22Rv1 (cell line): ENCODE results near the gene SERAC1.
"Not testable (repeated sequence)": the region's sequence is repeated elsewhere in the genome, so short reads cannot be mapped to it uniquely, and the experiment has no call there.

Source experiments
- H3K27ac ChIP-seq: fragments of 450-650 bp; 2 replicates; pipeline ENCODE4 v1.5.1; 2017
- ZFX ChIP-seq: fragments of 450-650 bp; IDR thresholded peaks from 2 replicates; pipeline ENCODE4 v1.6.1; 2017; ENCODE audit warnings: antibody characterized with exemption, borderline replicate concordance
- TF ChIP-seq, protein P1 (sequence below): fragments of 450-650 bp; IDR thresholded peaks from 2 replicates; pipeline ENCODE4 v1.5.1; 2017; ENCODE audit warnings: mild to moderate bottlenecking

Gene SERAC1

DNA sequence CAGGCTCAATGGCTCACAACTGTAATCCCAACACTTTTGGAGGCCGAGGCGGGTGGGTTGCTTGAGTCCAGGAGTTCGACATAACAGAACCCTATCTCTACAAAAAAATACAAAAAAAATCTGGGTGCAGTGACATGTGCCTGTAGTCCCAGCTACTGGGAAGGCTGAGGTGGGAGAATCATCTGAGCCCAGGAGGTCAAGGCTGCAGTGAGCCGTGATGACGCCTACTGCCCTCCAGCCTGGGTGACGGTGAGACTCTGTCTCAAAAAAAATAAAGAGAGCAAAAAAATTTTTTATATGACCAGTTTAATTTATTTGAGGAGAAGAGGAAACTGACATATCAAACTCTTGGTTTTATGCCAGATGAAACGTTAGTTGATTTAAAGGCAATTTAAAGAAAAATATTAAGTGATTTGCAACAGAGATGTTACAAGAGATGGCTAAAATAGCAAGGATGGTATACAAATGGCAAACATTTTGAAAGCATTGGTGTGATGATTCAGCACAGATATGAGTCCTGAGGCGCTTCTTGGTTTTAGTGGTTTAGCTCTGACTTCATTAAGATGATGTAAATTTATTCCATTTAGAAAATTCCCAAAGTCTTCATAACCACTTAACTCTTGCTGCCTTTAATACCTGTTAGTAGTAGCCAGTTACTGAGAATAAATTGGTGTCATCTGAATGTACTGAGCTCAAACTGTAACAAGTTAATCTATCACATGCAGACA lies 17.8 kb upstream of the SERAC1 start:
- no peak for TF ChIP-seq ZFX
- TF ChIP-seq, protein P1, sequence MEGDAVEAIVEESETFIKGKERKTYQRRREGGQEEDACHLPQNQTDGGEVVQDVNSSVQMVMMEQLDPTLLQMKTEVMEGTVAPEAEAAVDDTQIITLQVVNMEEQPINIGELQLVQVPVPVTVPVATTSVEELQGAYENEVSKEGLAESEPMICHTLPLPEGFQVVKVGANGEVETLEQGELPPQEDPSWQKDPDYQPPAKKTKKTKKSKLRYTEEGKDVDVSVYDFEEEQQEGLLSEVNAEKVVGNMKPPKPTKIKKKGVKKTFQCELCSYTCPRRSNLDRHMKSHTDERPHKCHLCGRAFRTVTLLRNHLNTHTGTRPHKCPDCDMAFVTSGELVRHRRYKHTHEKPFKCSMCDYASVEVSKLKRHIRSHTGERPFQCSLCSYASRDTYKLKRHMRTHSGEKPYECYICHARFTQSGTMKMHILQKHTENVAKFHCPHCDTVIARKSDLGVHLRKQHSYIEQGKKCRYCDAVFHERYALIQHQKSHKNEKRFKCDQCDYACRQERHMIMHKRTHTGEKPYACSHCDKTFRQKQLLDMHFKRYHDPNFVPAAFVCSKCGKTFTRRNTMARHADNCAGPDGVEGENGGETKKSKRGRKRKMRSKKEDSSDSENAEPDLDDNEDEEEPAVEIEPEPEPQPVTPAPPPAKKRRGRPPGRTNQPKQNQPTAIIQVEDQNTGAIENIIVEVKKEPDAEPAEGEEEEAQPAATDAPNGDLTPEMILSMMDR: no peak

DNA sequence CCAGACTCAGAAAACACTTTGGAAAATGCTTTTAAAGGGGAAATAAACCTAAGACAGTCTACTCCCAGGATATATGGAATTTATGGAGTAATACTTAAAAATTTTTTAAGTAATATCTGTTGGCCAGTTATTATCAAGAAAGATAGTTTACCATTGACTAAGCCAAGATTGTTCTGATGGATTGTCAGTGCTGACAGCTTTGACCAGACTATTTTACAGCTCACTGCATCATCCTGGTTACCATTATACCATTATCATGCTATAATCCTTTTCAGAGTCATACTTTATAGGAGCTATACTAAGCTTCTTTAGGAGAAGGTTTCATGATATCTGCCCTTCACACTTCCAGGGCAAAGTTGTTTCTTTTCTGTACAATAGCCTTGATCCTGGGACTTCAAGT lies 16.5 kb upstream of the SERAC1 start:
- no peak overlapping the region for H3K27ac ChIP-seq
- no peak for TF ChIP-seq ZFX
- TF ChIP-seq, protein P1: no peak

More for the DNA sequence above, 17.8 kb upstream of the SERAC1 start:
- H3K27ac ChIP-seq: no peak overlapping the region

DNA sequence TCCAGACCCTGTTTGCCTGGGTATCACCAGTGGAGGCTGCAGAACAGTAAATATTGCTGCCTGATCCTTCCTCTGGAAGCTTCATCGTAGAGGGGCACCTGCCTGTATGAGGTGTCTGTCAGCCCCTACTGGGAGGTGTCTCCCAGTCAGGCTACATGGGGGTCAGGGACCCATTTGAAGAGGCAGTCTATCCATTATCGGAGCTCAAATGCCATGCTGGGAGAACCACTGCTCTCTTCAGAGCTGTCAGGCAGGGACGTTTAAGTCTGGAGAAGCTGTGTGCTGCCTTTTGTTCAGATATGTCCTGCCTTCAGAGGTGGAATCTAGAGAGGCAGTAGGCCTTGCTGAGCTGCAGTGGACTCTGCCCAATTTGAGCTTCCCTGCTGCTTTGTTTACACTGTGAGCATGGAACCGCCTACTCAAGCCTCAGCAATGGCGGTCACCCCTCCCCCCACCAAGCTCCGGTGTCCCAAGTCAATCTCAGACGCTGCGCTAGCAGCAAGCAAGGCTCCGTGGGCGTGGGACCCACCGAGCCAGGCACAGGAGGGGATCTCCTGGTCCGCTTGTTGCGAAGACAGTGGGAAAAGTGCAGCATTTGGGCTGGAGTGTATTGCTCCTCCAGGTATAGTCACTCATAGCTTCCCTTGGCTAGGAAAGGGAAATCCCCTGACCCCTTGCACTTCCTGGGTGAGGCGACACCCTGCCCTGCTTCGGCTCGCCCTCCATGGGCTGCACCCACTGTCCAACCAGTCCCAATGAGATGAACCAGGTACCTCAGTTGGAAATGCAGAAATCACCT lies 15.3 kb upstream of the SERAC1 start:
- H3K27ac ChIP-seq: peak overlapping the region; percentile 56

DNA sequence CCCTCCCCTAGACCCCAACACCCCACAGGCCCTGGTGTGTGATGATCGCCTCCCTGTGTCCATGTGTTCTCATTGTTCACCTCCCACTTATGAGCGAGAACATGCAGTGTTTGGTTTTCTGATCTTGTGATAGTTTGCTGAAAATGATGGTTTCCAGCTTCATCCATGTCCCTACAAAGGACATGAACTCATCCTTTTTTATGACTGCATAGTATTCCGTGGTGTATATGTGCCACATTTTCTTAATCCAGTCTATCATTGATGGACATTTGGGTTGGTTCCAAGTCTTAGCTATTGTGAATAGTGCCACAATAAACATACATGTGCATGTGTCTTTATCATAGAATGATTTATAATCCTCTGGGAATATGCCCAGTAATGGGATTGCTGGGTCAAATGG lies 9.7 kb upstream of the SERAC1 start:
- not testable (repeated sequence) for H3K27ac ChIP-seq

DNA sequence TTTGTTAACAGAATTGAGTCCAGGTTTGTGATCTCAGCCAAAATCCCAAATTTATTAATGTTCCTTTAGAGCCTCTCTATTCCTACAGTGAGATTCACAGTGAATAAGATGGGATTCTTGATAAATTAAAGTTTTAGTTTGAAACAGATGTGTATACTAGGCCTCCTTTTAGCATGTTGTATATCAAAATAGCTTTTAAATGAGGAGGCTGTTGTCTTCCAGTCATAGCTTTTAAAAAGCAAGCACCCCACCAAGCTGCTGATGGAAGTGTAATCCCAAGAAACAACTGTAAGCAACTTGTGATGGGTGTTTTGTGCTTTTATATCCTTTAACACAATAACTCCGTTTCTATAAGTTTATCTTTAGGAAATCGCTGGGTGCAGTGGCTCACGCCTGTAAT lies 7.0 kb upstream of the SERAC1 start:
- no peak for TF ChIP-seq ZFX
- TF ChIP-seq, protein P1: no peak
- no peak overlapping the region for H3K27ac ChIP-seq

DNA sequence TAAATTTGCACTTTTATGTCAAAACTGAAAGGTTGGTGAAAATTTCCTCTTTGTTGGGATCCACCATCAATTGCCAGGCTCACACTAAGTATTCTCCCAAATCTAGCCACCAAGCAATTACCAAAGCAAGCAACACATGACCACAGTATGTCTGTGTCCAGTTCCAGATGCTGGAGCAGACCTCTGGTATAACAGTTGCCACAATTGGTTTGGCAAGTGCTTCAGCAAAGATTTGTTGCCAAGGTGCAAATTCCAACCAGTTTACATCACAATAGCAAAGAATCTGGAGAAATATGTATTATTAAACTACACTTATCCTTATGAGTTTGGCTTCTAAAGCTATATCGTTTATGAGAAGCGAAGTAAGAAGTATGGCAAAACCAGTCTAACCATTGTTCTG lies 6.5 kb upstream of the SERAC1 start:
- H3K27ac ChIP-seq: no peak overlapping the region
- TF ChIP-seq, protein P1: no peak
- no peak for TF ChIP-seq ZFX

DNA sequence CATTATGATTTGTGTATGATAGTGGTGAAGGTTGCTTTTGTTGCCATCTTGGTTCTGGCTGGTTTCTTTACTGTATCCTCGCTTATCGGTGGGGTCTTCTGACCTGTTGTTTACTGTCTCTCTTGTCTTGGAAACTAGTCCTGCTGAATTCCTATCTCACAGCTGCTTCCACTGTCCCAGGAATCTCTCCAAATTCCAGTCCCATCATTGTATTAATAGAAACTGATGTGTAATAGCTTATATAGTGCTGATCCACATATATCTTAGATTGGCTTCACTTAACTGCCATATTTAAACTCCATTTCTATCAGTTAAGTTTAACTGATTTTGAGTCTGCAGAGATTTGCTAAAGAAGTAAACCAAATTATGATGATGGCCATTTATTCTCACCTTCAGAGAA lies 6.0 kb upstream of the SERAC1 start:
- TF ChIP-seq ZFX: no peak
- TF ChIP-seq, protein P1: no peak
- H3K27ac ChIP-seq: no peak overlapping the region

DNA sequence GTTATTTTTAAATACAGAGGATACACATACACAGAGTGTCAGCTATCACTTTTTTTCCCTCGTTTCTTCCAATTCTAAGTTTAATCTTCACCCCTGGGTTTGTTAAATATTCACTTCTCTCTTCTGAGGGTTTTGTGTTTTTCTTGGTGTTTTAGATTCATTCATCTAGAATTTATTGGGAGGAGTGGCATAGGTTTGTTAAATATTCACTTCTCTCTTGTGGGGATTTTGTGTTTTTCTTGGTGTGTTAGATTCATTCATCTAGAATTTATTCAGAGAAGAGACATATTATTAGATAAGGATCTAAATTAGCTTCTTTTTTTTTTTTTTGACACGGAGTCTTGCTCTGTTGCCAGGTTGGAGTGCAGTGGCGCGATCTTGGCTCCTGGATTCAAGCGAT lies 3.9 kb upstream of the SERAC1 start:
- TF ChIP-seq, protein P1: no peak
- TF ChIP-seq ZFX: no peak

More for the DNA sequence above, 3.9 kb upstream of the SERAC1 start:
- H3K27ac ChIP-seq: no peak overlapping the region
